ENCODE data around the gene TNFRSF25. TPM values are rescaled to one million over a fixed set of nuclear protein-coding genes. Genes with fewer than 3 reads are reported as not detected.

TNFRSF25 gene
- total RNA-seq, 4 donors from 2014 or later, result 4.2 to 11.2 (median 8.8) TPM

DNA sequence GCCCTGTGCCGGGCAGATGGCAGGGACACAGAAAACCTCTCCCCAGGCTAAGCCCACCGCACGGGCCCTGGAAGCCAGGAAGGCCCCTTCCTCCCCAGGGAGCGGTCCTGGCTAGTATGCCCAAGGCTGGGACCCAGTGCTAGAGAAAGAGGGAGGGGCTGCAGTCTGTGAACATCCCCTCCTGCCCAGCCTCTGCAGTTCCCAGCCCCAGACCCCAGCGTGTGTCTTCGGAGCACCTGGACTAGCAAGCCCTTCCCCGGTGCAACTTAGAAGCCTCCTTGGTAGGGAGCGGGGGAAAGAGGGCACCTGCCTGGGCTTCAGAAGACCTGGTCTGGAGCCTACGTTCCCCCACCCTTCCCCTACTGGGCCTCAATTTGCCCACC, 23.4 kb upstream of the TNFRSF25 start:
- Histone ChIP-seq H3K4me1 (peaks cover 0 to 62% (median 27%) of the 10 kb centered on the region in 3 donors), H3K27me3 (peaks cover 33% of the 10 kb centered on the region), H3K9me3 (no peaks in the 10 kb centered on the region), H3K4me3 (no peak overlapping the region), H3K36me3 (no peaks in the 10 kb centered on the region), H3K27ac (no peak overlapping the region)
- TF ChIP-seq POLR2AphosphoS5 (IDR thresholded peaks at IDR 0.05), result no peak
- no peak for TF ChIP-seq POLR2A (IDR thresholded peaks at IDR 0.05)
- TF ChIP-seq, protein P1, sequence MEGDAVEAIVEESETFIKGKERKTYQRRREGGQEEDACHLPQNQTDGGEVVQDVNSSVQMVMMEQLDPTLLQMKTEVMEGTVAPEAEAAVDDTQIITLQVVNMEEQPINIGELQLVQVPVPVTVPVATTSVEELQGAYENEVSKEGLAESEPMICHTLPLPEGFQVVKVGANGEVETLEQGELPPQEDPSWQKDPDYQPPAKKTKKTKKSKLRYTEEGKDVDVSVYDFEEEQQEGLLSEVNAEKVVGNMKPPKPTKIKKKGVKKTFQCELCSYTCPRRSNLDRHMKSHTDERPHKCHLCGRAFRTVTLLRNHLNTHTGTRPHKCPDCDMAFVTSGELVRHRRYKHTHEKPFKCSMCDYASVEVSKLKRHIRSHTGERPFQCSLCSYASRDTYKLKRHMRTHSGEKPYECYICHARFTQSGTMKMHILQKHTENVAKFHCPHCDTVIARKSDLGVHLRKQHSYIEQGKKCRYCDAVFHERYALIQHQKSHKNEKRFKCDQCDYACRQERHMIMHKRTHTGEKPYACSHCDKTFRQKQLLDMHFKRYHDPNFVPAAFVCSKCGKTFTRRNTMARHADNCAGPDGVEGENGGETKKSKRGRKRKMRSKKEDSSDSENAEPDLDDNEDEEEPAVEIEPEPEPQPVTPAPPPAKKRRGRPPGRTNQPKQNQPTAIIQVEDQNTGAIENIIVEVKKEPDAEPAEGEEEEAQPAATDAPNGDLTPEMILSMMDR (IDR thresholded peaks at IDR 0.05), result no peak
- no peak for TF ChIP-seq EP300 (IDR thresholded peaks at IDR 0.05)
- ATAC-seq, result no peak
- no CpG with 5 or more reads among the region's 9 CpGs for WGBS, 2 donors (ENCODE audit: low coverage in 1 of 2)

DNA sequence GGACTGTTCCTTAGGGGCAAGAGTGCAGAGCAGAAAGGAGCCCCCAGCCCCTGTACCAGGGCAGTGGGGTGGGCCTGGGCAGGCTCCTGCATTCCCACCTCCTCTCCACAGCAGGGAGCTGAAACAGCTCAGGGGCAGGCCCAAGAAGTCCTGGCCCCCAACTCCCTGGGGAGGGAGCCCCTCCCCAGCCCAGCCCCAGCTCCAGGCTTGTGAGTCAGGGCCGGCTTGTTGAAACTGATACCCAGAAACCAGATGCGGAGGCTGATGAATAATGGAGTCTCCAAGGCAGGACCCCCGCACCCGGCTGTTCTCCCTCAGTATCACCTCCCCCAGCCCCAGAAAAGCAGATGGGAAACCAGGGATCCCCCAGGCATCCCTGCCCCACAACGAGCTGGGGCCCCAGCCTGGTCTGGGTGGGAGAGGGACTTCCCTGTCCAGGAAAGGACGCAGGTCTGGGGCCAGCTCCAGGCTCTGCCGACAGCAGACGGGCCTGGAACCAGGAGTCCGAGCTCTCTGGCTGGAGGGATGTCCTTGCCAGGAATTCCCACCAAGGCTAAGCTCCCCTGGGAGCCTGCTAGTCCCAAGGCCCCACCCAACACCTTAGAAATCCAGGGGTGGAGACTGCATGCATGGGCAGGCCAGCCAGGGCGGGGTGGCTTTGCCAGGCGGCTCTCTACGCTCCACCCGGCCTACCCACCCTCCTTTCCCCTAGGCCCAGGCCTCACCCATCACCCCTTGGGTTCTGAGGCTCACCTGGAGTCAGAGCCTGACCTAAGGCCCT, 22.8 kb upstream of the TNFRSF25 start:
- peaks cover 0 to 64% (median 27%) of the 10 kb centered on the region in 3 donors for H3K4me1 ChIP-seq
- no peak overlapping the region for H3K4me3 ChIP-seq
- ATAC-seq, result no peak
- WGBS, 2 donors (ENCODE audit: low coverage in 1 of 2), result 75% methylated on average over 1 of the region's 13 CpGs; no CpG with 5 or more reads in 1 of the 2 donors
- no peaks in the 10 kb centered on the region for H3K9me3 ChIP-seq
- H3K27ac ChIP-seq, result no peak overlapping the region
- no peak for TF ChIP-seq POLR2AphosphoS5 (IDR thresholded peaks at IDR 0.05)
- no peak for TF ChIP-seq EP300 (IDR thresholded peaks at IDR 0.05)
- peaks cover 33% of the 10 kb centered on the region for H3K27me3 ChIP-seq
- no peaks in the 10 kb centered on the region for H3K36me3 ChIP-seq

DNA sequence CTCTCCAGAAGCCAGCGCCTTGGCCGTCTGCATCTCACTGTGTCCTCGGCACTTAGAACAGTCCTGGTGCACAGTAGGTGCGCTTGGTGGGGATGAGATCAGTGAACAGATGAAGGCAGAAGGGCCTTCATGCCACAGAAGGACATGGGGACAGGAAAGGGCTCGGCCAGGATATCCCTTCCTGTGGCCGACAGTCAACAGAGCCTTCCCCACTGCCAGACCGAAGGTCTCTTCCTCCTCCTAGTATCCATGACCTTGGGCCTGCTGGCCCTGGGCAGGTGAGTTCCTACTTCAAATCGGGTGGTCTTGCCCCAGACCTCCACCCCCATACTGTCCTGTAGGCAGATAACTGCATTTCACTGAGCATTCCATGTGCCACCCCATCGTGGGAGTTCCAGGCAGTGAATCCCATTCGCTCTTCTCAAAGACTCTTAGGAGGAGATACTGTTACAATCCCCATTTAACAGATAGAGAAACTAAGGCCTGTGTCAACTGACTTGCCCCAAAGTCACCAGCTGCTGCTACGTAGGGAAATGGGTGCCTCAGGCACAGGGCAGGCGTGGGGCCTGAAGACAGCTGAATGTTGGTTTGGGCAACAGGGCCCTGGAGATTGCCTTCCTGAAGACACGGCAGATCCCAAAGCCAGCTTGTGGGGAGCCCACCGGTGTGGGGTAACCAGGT, 22.0 kb upstream of the TNFRSF25 start:
- no peaks in the 10 kb centered on the region for H3K9me3 ChIP-seq

DNA sequence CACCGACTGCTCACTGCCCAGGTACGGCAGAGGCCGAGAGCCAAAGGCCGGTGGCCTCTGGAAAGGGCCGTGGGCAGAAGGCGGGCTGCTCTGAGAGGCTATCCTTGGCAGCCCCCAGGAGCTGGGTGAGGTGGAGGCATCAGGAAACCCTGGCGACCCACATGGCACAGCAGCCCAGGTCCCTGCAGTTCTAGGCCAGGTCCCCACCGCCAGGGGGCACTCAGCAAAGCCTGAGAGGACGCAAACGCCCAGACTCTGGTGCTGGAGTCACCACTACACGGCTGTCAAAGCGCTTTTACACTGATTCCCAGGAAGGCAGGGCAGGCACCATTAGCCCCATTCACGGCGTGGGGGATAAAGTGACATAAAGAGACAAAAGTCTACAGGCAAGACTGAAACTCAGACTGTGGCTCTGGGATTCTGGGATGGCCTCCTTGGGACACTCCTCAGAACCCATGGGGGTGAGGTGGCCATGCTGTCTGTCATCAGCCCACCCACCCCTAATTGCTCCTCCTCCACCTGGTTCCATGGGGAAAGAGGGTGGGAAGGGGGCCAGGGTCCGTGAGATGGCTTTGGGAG, 20.5 kb upstream of the TNFRSF25 start:
- peak overlapping the region in 1 of 2 donors; percentile 52 for H3K4me3 ChIP-seq
- 20% methylated on average over 1 of the region's 15 CpGs; no CpG with 5 or more reads in 1 of the 2 donors for WGBS, 2 donors (ENCODE audit: low coverage in 1 of 2)

More for the DNA sequence above, 22.0 kb upstream of the TNFRSF25 start:
- Histone ChIP-seq H3K36me3 (no peaks in the 10 kb centered on the region), H3K27me3 (peaks cover 33% of the 10 kb centered on the region), H3K4me3 (no peak overlapping the region), H3K4me1 (peaks cover 0 to 64% (median 27%) of the 10 kb centered on the region in 3 donors), H3K27ac (no peak overlapping the region)
- no peak for ATAC-seq
- WGBS, 2 donors (ENCODE audit: low coverage in 1 of 2), result 80 to 85% methylated on average over 1 to 4 of the region's 14 CpGs
- TF ChIP-seq POLR2A (IDR thresholded peaks at IDR 0.05), result no peak
- TF ChIP-seq POLR2AphosphoS5 (IDR thresholded peaks at IDR 0.05), result no peak
- TF ChIP-seq, protein P1 (IDR thresholded peaks at IDR 0.05), result no peak
- TF ChIP-seq EP300 (IDR thresholded peaks at IDR 0.05), result no peak

More for the DNA sequence above, 20.5 kb upstream of the TNFRSF25 start:
- ATAC-seq, result peak; percentile 68
- H3K4me1 ChIP-seq, result peaks cover 0 to 55% (median 24%) of the 10 kb centered on the region in 3 donors
- H3K36me3 ChIP-seq, result no peaks in the 10 kb centered on the region
- no peaks in the 10 kb centered on the region for H3K9me3 ChIP-seq
- no peak for TF ChIP-seq POLR2AphosphoS5 (IDR thresholded peaks at IDR 0.05)
- TF ChIP-seq, protein P1 (IDR thresholded peaks at IDR 0.05), result peak in 3 of 4 experiments; percentile 71 to 86 (median 83)
- TF ChIP-seq POLR2A (IDR thresholded peaks at IDR 0.05), result no peak
- no peak for TF ChIP-seq EP300 (IDR thresholded peaks at IDR 0.05)
- H3K27me3 ChIP-seq, result peaks cover 33% of the 10 kb centered on the region
- H3K27ac ChIP-seq, result peak overlapping the region in 1 of 4 donors; percentile 69
